ENCODE measurements around the gene SLC2A4. TPM values are rescaled to one million over a fixed set of nuclear protein-coding genes. Genes with fewer than 3 reads are reported as not detected.

The SLC2A4 gene
- total RNA-seq, 1 experiment from 2014 or later: 0.19 TPM

GRCh38 chr17:7238420-7239090 is 43.0 kb upstream of the SLC2A4 start:
- Mint-ChIP-seq H3K4me1 (ENCODE audit: low read depth, unreplicated experiment) (peaks cover 51% of the 10 kb centered on the region), H3K9me3 (ENCODE audit: low read depth, unreplicated experiment) (no peaks in the 10 kb centered on the region), H3K27ac (ENCODE audit: unreplicated experiment) (peak overlapping the region; percentile 83), H3K4me3 (ENCODE audit: low read depth, unreplicated experiment) (peak overlapping the region; percentile 85), H3K36me3 (ENCODE audit: insufficient read depth, unreplicated experiment) (peaks cover 98% of the 10 kb centered on the region), H3K27me3 (ENCODE audit: unreplicated experiment) (no peaks in the 10 kb centered on the region)
- BruUV-seq (replicated peaks): no TSS peak
- CTCF ChIA-PET: interaction anchor here (1.0 to 1.1 kb wide), 2 partner anchors 24 to 43 kb away, joined by 3 to 13 read pairs; partner anchors contain the start of gene SLC2A4
- TF ChIP-seq CTCF (IDR thresholded peaks at IDR 0.05; ENCODE audit: unreplicated experiment): no peak
- DNase-seq: no peak
- intact Hi-C loops (cut with micrococcal nuclease; ENCODE audit: unreplicated experiment): no loop called here

DNA sequence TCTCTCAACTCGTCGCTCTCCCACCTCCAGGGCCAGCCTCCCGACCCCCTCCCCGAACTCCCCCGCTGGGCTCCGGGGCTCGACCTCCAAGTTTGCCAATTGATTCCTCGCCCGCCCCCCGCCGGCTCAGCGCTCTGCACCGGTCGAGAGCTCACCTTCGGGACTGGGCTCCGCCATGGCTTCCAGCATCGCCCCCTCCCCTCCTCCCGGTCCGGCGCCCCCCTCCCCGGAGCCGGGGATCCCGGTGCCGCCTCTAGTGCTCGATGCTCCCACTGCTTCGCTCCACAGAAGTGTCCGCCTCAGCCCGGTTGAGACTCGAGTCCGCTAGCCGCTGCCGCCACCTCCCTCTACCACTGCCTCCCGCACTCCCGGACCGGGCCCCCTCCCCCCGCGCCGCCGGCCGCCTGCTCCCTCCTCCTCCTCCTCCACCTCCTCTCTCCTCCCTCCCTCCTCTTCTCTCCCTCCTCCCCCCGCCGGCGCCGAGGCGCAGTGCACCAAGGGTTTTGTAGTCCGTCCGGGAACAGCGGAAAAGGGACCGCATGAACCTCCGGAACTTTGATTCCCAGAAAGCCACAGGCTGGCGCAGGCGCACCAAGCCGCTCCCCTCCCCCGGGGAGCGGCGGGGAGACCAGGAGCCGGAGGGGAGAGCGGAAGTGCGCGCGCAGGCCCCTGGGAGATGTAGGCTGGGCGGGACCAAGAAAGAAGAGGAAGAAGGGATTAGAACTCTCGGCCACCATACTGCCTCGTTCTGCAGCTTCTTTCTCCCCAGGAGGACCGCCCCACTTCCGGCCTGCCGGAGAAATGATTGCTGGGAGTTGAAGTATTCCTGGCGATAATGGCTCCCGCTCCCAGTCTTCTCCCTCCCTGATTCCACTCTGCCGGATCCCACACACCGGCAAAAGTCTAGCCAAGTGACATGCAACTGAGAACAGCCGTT is 42.2 kb upstream of the SLC2A4 start, which contains the start of gene PHF23:
TSS of gene PHF23 (minus strand) at position 367 of the 937 bp plus-strand sequence. CDS start at position 189, 178 bp downstream.
- Mint-ChIP-seq H3K4me1 (ENCODE audit: low read depth, unreplicated experiment) (peaks cover 53% of the 10 kb centered on the region), H3K4me3 (ENCODE audit: low read depth, unreplicated experiment) (peak within 1 kb of the TSS; percentile 94), H3K36me3 (ENCODE audit: insufficient read depth, unreplicated experiment) (peaks cover 90% of the 10 kb centered on the region), H3K27ac (ENCODE audit: unreplicated experiment) (peak within 1 kb of the TSS; percentile 83), H3K9me3 (ENCODE audit: low read depth, unreplicated experiment) (no peaks in the 10 kb centered on the region), H3K27me3 (ENCODE audit: unreplicated experiment) (no peaks in the 10 kb centered on the region)
- CTCF ChIA-PET: interaction anchor here (1.0 to 1.1 kb wide), 3 partner anchors 12 to 42 kb away, joined by 3 to 13 read pairs (median 5); partner anchors contain the start of genes CTDNEP1, ELP5 and SLC2A4
- no peak for TF ChIP-seq CTCF (IDR thresholded peaks at IDR 0.05; ENCODE audit: unreplicated experiment)
- intact Hi-C loops (cut with micrococcal nuclease; ENCODE audit: unreplicated experiment): no loop called here
- no TSS peak for BruUV-seq (replicated peaks)
- peak; percentile 94 for DNase-seq

- Mint-ChIP-seq H3K9me3 (ENCODE audit: low read depth, unreplicated experiment) (no peaks in the 10 kb centered on the region), H3K36me3 (ENCODE audit: insufficient read depth, unreplicated experiment) (peaks cover 81% of the 10 kb centered on the region), H3K27ac (ENCODE audit: unreplicated experiment) (peak overlapping the region; percentile 67), H3K4me3 (ENCODE audit: low read depth, unreplicated experiment) (peak overlapping the region; percentile 94), H3K27me3 (ENCODE audit: unreplicated experiment) (no peaks in the 10 kb centered on the region), H3K4me1 (ENCODE audit: low read depth, unreplicated experiment) (peaks cover 47% of the 10 kb centered on the region)
- no peak for DNase-seq
- intact Hi-C loops (cut with micrococcal nuclease; ENCODE audit: unreplicated experiment): no loop called here
- TF ChIP-seq CTCF (IDR thresholded peaks at IDR 0.05; ENCODE audit: unreplicated experiment): no peak
- BruUV-seq (replicated peaks): TSS peak; percentile 75
- CTCF ChIA-PET: no interaction called here
These were observed 41.1 kb upstream of the SLC2A4 start for GRCh38 chr17:7240375-7240774.

- Mint-ChIP-seq H3K4me1 (ENCODE audit: low read depth, unreplicated experiment) (peaks cover 40% of the 10 kb centered on the region), H3K9me3 (ENCODE audit: low read depth, unreplicated experiment) (no peaks in the 10 kb centered on the region), H3K36me3 (ENCODE audit: insufficient read depth, unreplicated experiment) (peaks cover 78% of the 10 kb centered on the region), H3K27me3 (ENCODE audit: unreplicated experiment) (no peaks in the 10 kb centered on the region), H3K4me3 (ENCODE audit: low read depth, unreplicated experiment) (peak overlapping the region; percentile 94), H3K27ac (ENCODE audit: unreplicated experiment) (peak overlapping the region; percentile 99)
- no peak for DNase-seq
- CTCF ChIA-PET: interaction anchor here (0.7 to 2.3 kb wide), 4 partner anchors 10 to 55 kb away, joined by 3 to 5 read pairs (median 4); partner anchors contain the start of genes CLDN7 and CTDNEP1
- intact Hi-C loops (cut with micrococcal nuclease; ENCODE audit: unreplicated experiment): no loop called here
- no TSS peak for BruUV-seq (replicated peaks)
- TF ChIP-seq CTCF (IDR thresholded peaks at IDR 0.05; ENCODE audit: unreplicated experiment): no peak
These were observed 40.3 kb upstream of the SLC2A4 start for GRCh38 chr17:7241090-7241733.

Measured in Calu3 (cell line).